Osteocyte (in vitro differentiated cells): Measurements from ENCODE around the gene MAN1A2. TPM values are rescaled to one million over a fixed set of nuclear protein-coding genes. Genes with fewer than 3 reads are reported as not detected.

Experiments
- DNase-seq: peaks from one replicate; pipeline ENCODE4 v3.0.0; 2021; ENCODE audit warnings: mixed read lengths; ENCODE audit not compliant: unreplicated experiment; ENCODE audit errors: extremely low spot score
- H3K27ac Mint-ChIP-seq: one replicate; pipeline ENCODE4 v1.8.0; 2021; ENCODE audit warnings: mild to moderate bottlenecking, mixed read lengths; ENCODE audit not compliant: unreplicated experiment
- H3K27me3 Mint-ChIP-seq: one replicate; pipeline ENCODE4 v1.8.0; 2021; ENCODE audit warnings: mixed read lengths; ENCODE audit not compliant: unreplicated experiment
- H3K36me3 Mint-ChIP-seq: one replicate; pipeline ENCODE4 v1.8.0; 2021; ENCODE audit warnings: mixed read lengths; ENCODE audit not compliant: unreplicated experiment
- H3K4me1 Mint-ChIP-seq: one replicate; pipeline ENCODE4 v1.8.0; 2021; ENCODE audit warnings: mixed read lengths; ENCODE audit not compliant: unreplicated experiment
- H3K4me3 Mint-ChIP-seq: one replicate; pipeline ENCODE4 v1.8.0; 2021; ENCODE audit warnings: mild to moderate bottlenecking, moderate library complexity, mixed read lengths; ENCODE audit not compliant: unreplicated experiment
- H3K9me3 Mint-ChIP-seq: one replicate; pipeline ENCODE4 v1.8.0; 2021; ENCODE audit warnings: mixed read lengths; ENCODE audit not compliant: unreplicated experiment
- total RNA-seq: library from RNA; stranded (reverse); gene quantifications from 2 replicates; pipeline ENCODE4 v1.2.1, GENCODE V29; 2021
- TF ChIP-seq, protein P1 (sequence below): fragments of 200-600 bp; sonication (generic); IDR thresholded peaks from 2 replicates; pipeline ENCODE4 v1.5.0; 2021; ENCODE audit warnings: antibody characterized with exemption, mild to moderate bottlenecking, moderate library complexity

MAN1A2 gene
- total RNA-seq, 1 donor from 2014 or later, result 53.7 TPM

DNA sequence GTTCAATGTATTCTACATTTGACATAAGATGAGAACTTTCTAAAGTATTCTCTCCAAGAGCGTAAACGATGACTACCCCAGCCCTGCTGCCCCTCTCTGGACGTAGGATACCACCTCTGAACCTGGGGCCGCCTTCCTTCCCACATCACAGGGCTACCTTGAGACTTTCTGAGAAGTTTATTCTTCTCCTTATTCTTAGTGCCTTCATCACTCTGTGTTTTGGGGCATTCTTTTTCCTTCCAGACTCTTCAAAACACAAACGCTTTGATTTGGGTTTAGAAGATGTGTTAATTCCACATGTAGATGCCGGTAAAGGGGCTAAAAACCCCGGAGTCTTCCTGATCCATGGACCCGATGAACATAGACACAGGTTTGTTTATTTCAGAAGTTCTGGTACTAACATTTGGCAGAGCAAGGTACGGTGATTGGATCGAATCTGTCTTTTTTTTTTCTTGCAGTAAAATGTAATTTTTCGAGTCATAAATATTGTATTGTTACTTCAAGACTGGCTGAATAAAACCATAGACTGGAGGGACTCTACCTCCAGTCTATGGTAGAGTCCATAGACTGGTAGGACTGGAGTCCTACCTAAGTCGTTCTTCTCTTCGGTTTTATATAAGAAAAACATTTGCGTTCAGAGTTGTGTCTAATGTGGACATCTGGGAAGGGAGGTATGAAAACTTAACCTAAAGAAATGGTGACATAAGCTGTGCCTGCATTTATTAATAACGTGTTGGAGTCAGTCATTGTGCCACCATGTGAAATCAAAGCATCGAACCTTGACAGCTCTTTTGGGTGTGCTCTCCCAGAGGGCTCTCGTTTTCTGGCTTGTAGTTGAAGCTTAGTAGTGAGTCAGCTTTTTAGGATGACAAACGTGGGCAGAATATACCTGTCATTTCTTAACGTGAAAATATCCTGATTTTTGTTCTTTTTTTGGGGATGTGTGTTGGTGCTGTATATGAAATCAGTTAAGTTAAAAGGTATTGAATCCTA, 1.2 kb downstream of the MAN1A2 start:
- TF ChIP-seq, protein P1, sequence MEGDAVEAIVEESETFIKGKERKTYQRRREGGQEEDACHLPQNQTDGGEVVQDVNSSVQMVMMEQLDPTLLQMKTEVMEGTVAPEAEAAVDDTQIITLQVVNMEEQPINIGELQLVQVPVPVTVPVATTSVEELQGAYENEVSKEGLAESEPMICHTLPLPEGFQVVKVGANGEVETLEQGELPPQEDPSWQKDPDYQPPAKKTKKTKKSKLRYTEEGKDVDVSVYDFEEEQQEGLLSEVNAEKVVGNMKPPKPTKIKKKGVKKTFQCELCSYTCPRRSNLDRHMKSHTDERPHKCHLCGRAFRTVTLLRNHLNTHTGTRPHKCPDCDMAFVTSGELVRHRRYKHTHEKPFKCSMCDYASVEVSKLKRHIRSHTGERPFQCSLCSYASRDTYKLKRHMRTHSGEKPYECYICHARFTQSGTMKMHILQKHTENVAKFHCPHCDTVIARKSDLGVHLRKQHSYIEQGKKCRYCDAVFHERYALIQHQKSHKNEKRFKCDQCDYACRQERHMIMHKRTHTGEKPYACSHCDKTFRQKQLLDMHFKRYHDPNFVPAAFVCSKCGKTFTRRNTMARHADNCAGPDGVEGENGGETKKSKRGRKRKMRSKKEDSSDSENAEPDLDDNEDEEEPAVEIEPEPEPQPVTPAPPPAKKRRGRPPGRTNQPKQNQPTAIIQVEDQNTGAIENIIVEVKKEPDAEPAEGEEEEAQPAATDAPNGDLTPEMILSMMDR, result no peak
- H3K4me1 Mint-ChIP-seq, result peaks cover 52% of the 10 kb centered on the region
- peaks cover 3% of the 10 kb centered on the region for H3K36me3 Mint-ChIP-seq
- peaks cover 4% of the 10 kb centered on the region for H3K9me3 Mint-ChIP-seq
- H3K27me3 Mint-ChIP-seq, result no peaks in the 10 kb centered on the region
- H3K4me3 Mint-ChIP-seq, result peak overlapping the region; percentile 90
- no peak for DNase-seq
- peak overlapping the region; percentile 88 for H3K27ac Mint-ChIP-seq

DNA sequence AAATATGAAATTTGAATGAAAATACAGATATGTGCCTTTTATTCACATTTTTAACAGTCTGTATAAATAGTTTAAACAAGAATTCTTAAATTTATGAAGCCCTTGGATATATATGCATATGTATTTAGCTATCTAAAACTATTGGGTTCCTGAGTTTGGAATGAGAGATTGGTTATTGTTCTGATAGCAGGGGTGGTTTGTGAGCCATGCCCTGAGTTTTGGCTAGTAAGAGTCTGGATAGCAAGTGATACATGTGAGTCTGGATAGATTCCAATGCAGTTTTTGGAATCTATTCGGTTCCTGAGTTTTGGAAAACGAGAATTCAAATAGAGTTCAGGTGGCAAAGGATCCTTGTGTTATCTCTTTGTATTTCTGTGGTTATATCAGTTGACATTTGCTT, 2.8 kb downstream of the MAN1A2 start:
- Mint-ChIP-seq H3K4me3 (peak overlapping the region; percentile 90), H3K27me3 (no peaks in the 10 kb centered on the region), H3K9me3 (peaks cover 4% of the 10 kb centered on the region), H3K4me1 (peaks cover 62% of the 10 kb centered on the region), H3K36me3 (peaks cover 3% of the 10 kb centered on the region), H3K27ac (peak overlapping the region; percentile 31)
- TF ChIP-seq, protein P1, result no peak
- no peak for DNase-seq

DNA sequence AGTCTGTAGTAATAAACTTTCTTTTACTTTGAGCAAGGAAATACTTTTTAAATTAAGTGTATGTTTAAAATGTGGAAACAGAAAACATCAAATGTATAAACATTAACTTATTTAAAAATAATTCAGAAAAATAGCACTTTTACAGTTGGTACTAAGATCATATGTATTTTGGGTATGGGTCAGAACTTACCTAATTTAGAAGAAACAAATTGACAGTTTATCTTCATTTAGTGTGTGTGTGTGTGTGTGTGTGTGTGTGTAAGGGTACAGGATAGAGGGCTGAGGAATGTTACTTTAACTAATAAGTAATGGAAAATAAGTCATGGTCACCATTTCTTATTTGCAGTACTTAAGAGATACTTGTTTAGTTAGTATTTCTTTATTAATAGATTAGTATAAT, 3.3 kb downstream of the MAN1A2 start:
- Mint-ChIP-seq H3K36me3 (peaks cover 3% of the 10 kb centered on the region), H3K4me3 (peak overlapping the region; percentile 90), H3K27ac (no peak overlapping the region), H3K27me3 (no peaks in the 10 kb centered on the region), H3K9me3 (peaks cover 4% of the 10 kb centered on the region), H3K4me1 (peaks cover 59% of the 10 kb centered on the region)
- TF ChIP-seq, protein P1, result no peak
- no peak for DNase-seq

DNA sequence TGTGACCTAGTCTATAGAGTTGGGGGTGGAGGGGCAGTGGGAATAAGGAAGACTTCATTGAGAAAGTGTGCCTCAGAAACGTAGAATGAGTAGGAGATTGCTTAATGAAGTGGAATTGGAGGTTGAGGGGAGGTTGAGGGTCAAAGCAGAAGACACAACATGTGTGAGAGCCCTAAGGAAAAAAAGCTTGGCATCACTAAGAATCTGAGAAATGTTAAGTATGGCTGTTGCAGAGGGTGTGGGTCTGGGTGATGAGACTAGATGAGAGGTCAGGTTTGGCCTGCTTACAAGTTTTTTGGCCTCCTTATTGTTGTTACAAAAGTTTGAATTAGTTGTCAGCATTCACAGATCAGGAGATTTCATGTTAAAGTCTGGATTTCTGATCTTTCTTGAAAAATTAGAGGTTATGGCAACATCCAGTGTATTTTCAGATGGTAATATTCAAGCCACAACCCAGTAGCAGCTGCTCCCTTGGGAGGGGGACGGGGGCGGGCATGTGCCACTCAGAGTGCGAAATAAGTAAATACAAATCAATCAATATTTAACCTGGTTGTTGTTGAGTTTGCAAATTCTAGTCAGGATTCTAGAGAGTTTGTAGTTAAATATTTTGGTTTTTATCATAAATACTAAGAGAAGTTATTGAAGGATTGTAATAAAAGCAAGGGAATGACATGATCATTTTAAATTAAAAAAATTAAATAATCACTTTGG, 4.3 kb downstream of the MAN1A2 start:
- peaks cover 3% of the 10 kb centered on the region for H3K36me3 Mint-ChIP-seq
- H3K9me3 Mint-ChIP-seq, result peaks cover 4% of the 10 kb centered on the region
- H3K4me3 Mint-ChIP-seq, result peak overlapping the region; percentile 48
- peak overlapping the region; percentile 75 for H3K27ac Mint-ChIP-seq
- H3K4me1 Mint-ChIP-seq, result peaks cover 52% of the 10 kb centered on the region
- H3K27me3 Mint-ChIP-seq, result no peaks in the 10 kb centered on the region
- DNase-seq, result no peak
- TF ChIP-seq, protein P1, result no peak
